K562 (cell line): ENCODE results near the gene PI4KA. TPM values are rescaled to one million over a fixed set of nuclear protein-coding genes. Genes with fewer than 3 reads are reported as not detected.

Source experiments
- ATAC-seq: fragments of 200-7000 bp; cut with Tn5 transposase; 3 replicates; pipeline ENCODE4 v1.9.1; 2020; ENCODE audit warnings: moderate library complexity
- BruUV-seq: library from RNA; stranded (reverse); fragments of 400-500 nt; replicated peaks from 2 replicates; lab custom pipeline; 2021; lab: Mats Ljungman, UMichigan
- CTCF ChIA-PET: fragments of 300-600 bp; formaldehyde crosslinking; extraction: SDS; loops from one replicate; lab custom pipeline; 2021; ENCODE audit warnings: low intra/inter-chr PET ratio; lab: Yijun Ruan, JAX
- POLR2A ChIA-PET: fragments of 300-600, 350-650 bp; sonication (Branson Sonifier 250); formaldehyde crosslinking; extraction: SDS; loops from one replicate; lab custom pipeline; 2021; ENCODE audit warnings: antibody characterized with exemption, inconsistent platforms; lab: Yijun Ruan, JAX
- DNase-seq, 4 experiments: peaks; one replicate each; pipeline versions ENCODE4 v3.0.0 to v3.0.0-alpha.2; 2011 to 2018; ENCODE audit warnings: low spot score in 3 of 4, mixed read lengths in 3 of 4; ENCODE audit errors: extremely low read depth in 1 of 4
- FAIRE-seq: peaks from 2 replicates; lab custom pipeline; 2011; peaks lifted over from hg19 to GRCh38; lab: Jason Lieb, UNC
- H2AFZ ChIP-seq: 2 replicates; pipeline ENCODE4 v1.6.0; 2011; ENCODE audit warnings: low read depth, low read length, control low read depth, inconsistent platforms
- H3K27ac ChIP-seq: fragments of 200-600 bp; 3 replicates; pipeline ENCODE4 v1.8.0; 2011; ENCODE audit warnings: low read depth, mild to moderate bottlenecking, control low read depth, inconsistent platforms, low read length, moderate library complexity, mixed read lengths; ENCODE audit errors: extremely low read depth
- H3K27me3 ChIP-seq, 2 experiments: fragments of 300-600 bp in 1 of 2; 2 replicates in 1 of 2; 3 replicates in 1 of 2; pipeline versions ENCODE4 v1.6.0 to v1.8.0; 2011; ENCODE audit warnings: inconsistent platforms in 2 of 2, low read length in 2 of 2, mild to moderate bottlenecking in 1 of 2, mixed read lengths in 1 of 2, moderate library complexity in 1 of 2; ENCODE audit not compliant: control insufficient read depth in 2 of 2, insufficient read depth in 2 of 2
- H3K36me3 ChIP-seq: fragments of 300-600 bp; 3 replicates; pipeline ENCODE4 v1.8.0; 2011; ENCODE audit warnings: mild to moderate bottlenecking, low read length, inconsistent platforms; ENCODE audit not compliant: control insufficient read depth, insufficient read depth
- H3K4me1 ChIP-seq, 2 experiments: fragments of 200-600 bp in 1 of 2; replicated peaks in 1 of 2; 2 replicates in 1 of 2; 3 replicates in 1 of 2; pipeline versions ENCODE4 v1.5.1 to v1.8.0; 2011; ENCODE audit warnings: inconsistent platforms in 2 of 2, low read length in 2 of 2, mild to moderate bottlenecking in 1 of 2, mixed read lengths in 1 of 2, moderate library complexity in 1 of 2; ENCODE audit not compliant: control insufficient read depth in 2 of 2, insufficient read depth in 2 of 2
- H3K4me2 ChIP-seq: 2 replicates; pipeline ENCODE4 v1.6.1; 2011; ENCODE audit warnings: low read length, control low read depth, inconsistent platforms, mixed read lengths; ENCODE audit not compliant: insufficient read depth
- H3K4me3 ChIP-seq: fragments of 200-600 bp; sonication (generic), shearing (Covaris generic); 2 replicates; pipeline ENCODE4 v1.5.1; 2016; ENCODE audit warnings: control low read depth, inconsistent platforms
- H3K79me2 ChIP-seq: fragments of 200-600 bp; 3 replicates; pipeline ENCODE4 v1.8.0; 2011; ENCODE audit warnings: low read length, inconsistent platforms; ENCODE audit not compliant: control insufficient read depth, insufficient read depth
- H3K9ac ChIP-seq, 2 experiments: 2 replicates each; pipeline versions ENCODE4 v1.6.0 to v1.6.1; 2011; ENCODE audit warnings: low read depth in 2 of 2, low read length in 2 of 2, control low read depth in 1 of 2, inconsistent platforms in 1 of 2, mild to moderate bottlenecking in 1 of 2, mixed read lengths in 1 of 2; ENCODE audit not compliant: insufficient read depth in 1 of 2
- H3K9me1 ChIP-seq: one replicate; pipeline ENCODE4 v1.6.0; 2011; ENCODE audit warnings: inconsistent platforms, mild to moderate bottlenecking, low read length, moderate library complexity; ENCODE audit not compliant: control insufficient read depth, insufficient read depth
- H3K9me3 ChIP-seq: replicated peaks from 2 replicates; pipeline ENCODE4 v1.5.1; 2011; ENCODE audit warnings: low read depth, low read length, inconsistent platforms; ENCODE audit not compliant: control insufficient read depth, insufficient read depth
- H4K20me1 ChIP-seq: replicated peaks from 2 replicates; pipeline ENCODE4 v1.6.1; 2011; ENCODE audit warnings: low read length, inconsistent platforms, mixed read lengths; ENCODE audit not compliant: control insufficient read depth, insufficient read depth
- CBX3 ChIP-seq, 2 experiments: IDR thresholded peaks; 1 replicate in 1 of 2; 2 replicates in 1 of 2; pipeline ENCODE4 v1.6.1; 2012; ENCODE audit warnings: inconsistent platforms in 2 of 2, low read length in 2 of 2, borderline replicate concordance in 1 of 2, control low read depth in 1 of 2
- E2F5 ChIP-seq: sonication (generic); formaldehyde crosslinking; IDR thresholded peaks from 2 replicates; pipeline ENCODE4 v1.8.0; 2022; ENCODE audit warnings: mild to moderate bottlenecking, missing genetic modification reagents
- FOSL1 ChIP-seq: fragments of 200-800 bp; sonication (Bioruptor generic); conservative IDR thresholded peaks from 2 replicates; pipeline ENCODE4 v1.6.1; 2016; ENCODE audit warnings: missing genetic modification characterization, missing compliant biosample characterization
- NEUROD1 ChIP-seq: fragments of 150-350 bp; IDR thresholded peaks from 2 replicates; pipeline ENCODE4 v1.6.1; 2014; ENCODE audit warnings: borderline replicate concordance, low read length, low read depth; ENCODE audit not compliant: partially characterized antibody
- NR2F6 ChIP-seq: fragments of 450-650 bp; formaldehyde crosslinking; IDR thresholded peaks from 2 replicates; pipeline ENCODE4 v1.4.0; 2020; ENCODE audit warnings: mild to moderate bottlenecking
- PRMT5 ChIP-seq: sonication (generic); formaldehyde crosslinking; IDR thresholded peaks from 2 replicates; pipeline ENCODE4 v1.5.0; 2020; ENCODE audit warnings: missing genetic modification reagents
- RFX5 ChIP-seq: IDR thresholded peaks from 2 replicates; pipeline ENCODE4 v1.6.1; 2011; ENCODE audit warnings: low read depth, mild to moderate bottlenecking, improper control_type of control experiment, low read length
- SIN3A ChIP-seq, 2 experiments: fragments of 150-350 bp in 1 of 2; IDR thresholded peaks; 2 replicates each; pipeline ENCODE4 v1.6.1; 2011 to 2016; ENCODE audit warnings: borderline replicate concordance in 2 of 2, low read depth in 2 of 2, low read length in 2 of 2, mild to moderate bottlenecking in 2 of 2, moderate library complexity in 2 of 2; ENCODE audit not compliant: control insufficient read depth in 1 of 2
- SMARCC2 ChIP-seq: fragments of 450-650 bp; IDR thresholded peaks from 2 replicates; pipeline ENCODE4 v1.6.1; 2017; ENCODE audit warnings: antibody characterized with exemption, moderate library complexity, mild to moderate bottlenecking, low read depth
- SNRNP70 ChIP-seq: fragments of 200-400 bp; formaldehyde crosslinking; optimal IDR thresholded peaks from 2 replicates; pipeline ENCODE3; 2017; ENCODE audit warnings: low read depth, low read length
- U2AF1 ChIP-seq: fragments of 200-400 bp; formaldehyde crosslinking; optimal IDR thresholded peaks from 2 replicates; pipeline ENCODE3; 2017; ENCODE audit warnings: mild to moderate bottlenecking, low read depth, low read length, moderate library complexity
- XRCC3 ChIP-seq: fragments of 450-650 bp; IDR thresholded peaks from 2 replicates; pipeline ENCODE4 v1.6.1; 2017; ENCODE audit warnings: mild to moderate bottlenecking, moderate library complexity
- ZNF175 ChIP-seq: fragments of 200-800 bp; sonication (Bioruptor generic); IDR thresholded peaks from 2 replicates; pipeline ENCODE4 v1.6.1; 2016; ENCODE audit warnings: low read depth, mild to moderate bottlenecking, missing genetic modification characterization, missing compliant biosample characterization
- ZNF79 ChIP-seq: fragments of 250-450 bp; sonication (Bioruptor Pico); IDR thresholded peaks from 2 replicates; pipeline ENCODE4 v1.4.0; 2020; ENCODE audit warnings: low read depth, mild to moderate bottlenecking, moderate library complexity
- ZSCAN32 ChIP-seq: fragments of 450-650 bp; formaldehyde crosslinking; IDR thresholded peaks from 2 replicates; pipeline ENCODE4 v1.4.0; 2020; ENCODE audit warnings: mild to moderate bottlenecking, moderate library complexity
- WGBS: fragments of 100-300 bp; shearing (Covaris generic); methylation state at CpG from one replicate; pipeline ENCODE4 v1.1.6; 2016; ENCODE audit warnings: low coverage, mixed read lengths; ENCODE audit not compliant: insufficient coverage; ENCODE audit errors: missing lambda C conversion rate; 5-methylcytosine and 5-hydroxymethylcytosine counted together
- in situ Hi-C: fragments of 300-500 bp; cut with MboI; formaldehyde crosslinking; loops from 4 replicates; pipeline ENCODE4 v1.15.0; 2018; ENCODE audit warnings: inconsistent platforms, mixed read lengths
- intact Hi-C: fragments of 100-400 bp; cut with micrococcal nuclease; formaldehyde crosslinking; loops from 2 replicates; pipeline ENCODE4 v1.14.2; 2022
- polyA plus RNA-seq, 8 experiments: library from polyadenylated mRNA; depleted of rRNA in 4 of 8; stranded (reverse) in 5 of 8; unstranded in 3 of 8; fragments of >200 nt; fragmentation: Nextera tagmentation in 2 of 8; fragmentation: Illumina TruSeq in 1 of 8; extraction: Ambion mirVana in 2 of 8; extraction: Trizol in 1 of 8; gene quantifications; 2 replicates each; pipeline versions ENCODE4 v1.2.1 to v1.2.3, GENCODE V29; 2011 to 2014; ENCODE audit warnings: inconsistent platforms in 1 of 8, missing spikeins in 1 of 8
- total RNA-seq, 7 experiments: library from RNA; depleted of rRNA in 6 of 7; stranded (reverse); fragments of >200 nt in 6 of 7; fragmentation: Illumina TruSeq in 2 of 7; extraction: Trizol in 2 of 7; gene quantifications; 2 replicates each; pipeline versions ENCODE4 v1.2.1 to v1.2.3, GENCODE V29; 2011 to 2021; ENCODE audit warnings: low replicate concordance in 1 of 7
- TF ChIP-seq, protein P1 (sequence below): fragments of 450-650 bp; IDR thresholded peaks from 2 replicates; pipeline ENCODE4 v1.6.1; 2017; ENCODE audit warnings: antibody characterized with exemption
- TF ChIP-seq, protein P2 (sequence below), 3 experiments: fragments of 200-800 bp in 1 of 3; fragments of 250-450 bp in 1 of 3; fragments of 450-650 bp in 1 of 3; sonication (Bioruptor Pico) in 1 of 3; sonication (Bioruptor generic) in 1 of 3; formaldehyde crosslinking in 1 of 3; IDR thresholded peaks; 2 replicates each; pipeline versions ENCODE4 v1.6.1 to v1.8.0; 2016 to 2022; ENCODE audit warnings: mild to moderate bottlenecking in 2 of 3, missing genetic modification characterization in 2 of 3, missing compliant biosample characterization in 1 of 3, moderate library complexity in 1 of 3

Gene PI4KA
- total and polyA plus RNA-seq, 9 of the 15 experiments (the other 6 are each of a cell fraction or from before 2014, with no cell fraction given): 7.3 to 187 (median 84.7) TPM

DNA sequence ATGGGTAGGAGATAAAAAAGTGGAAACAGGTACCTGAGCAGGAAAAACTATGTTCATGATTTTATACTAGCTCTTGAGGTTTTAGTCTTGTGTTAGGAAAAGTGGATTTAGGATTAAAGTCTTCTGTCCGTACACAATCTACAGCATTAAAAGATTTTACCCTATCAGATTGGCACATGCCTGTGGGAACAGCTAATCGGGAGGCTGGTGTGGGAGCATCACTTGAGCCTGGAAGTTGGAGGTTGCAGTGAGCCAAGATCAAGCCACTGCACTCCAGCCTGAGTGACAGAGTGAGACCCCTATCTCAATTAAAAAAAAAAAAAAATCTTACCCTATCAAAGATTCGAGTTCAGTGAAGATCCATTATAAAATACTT is 46.4 kb upstream of the PI4KA start:
- DNase-seq (no peak), FAIRE-seq (no peak), ATAC-seq (no peak)
- Histone ChIP-seq H3K9ac (no peak overlapping the region), H3K4me1 (no peaks in the 10 kb centered on the region), H3K4me3 (no peak overlapping the region), H3K9me3 (no peaks in the 10 kb centered on the region), H3K36me3 (no peaks in the 10 kb centered on the region), H3K27me3 (peaks cover 15 to 27% of the 10 kb centered on the region in 2 experiments), H4K20me1 (no peaks in the 10 kb centered on the region), H3K9me1 (no peaks in the 10 kb centered on the region), H3K79me2 (no peaks in the 10 kb centered on the region), H2AFZ (no peak overlapping the region), H3K4me2 (no peak overlapping the region), H3K27ac (no peak overlapping the region)
- BruUV-seq: no TSS peak
- WGBS: 6% methylated on average over 3 of the region's 3 CpGs
- ChIA-PET POLR2A (interaction anchor here (0.6 to 54.6 kb wide), 8 partner anchors 10 to 57 kb away, joined by 3 to 1556 read pairs (median 6); partner anchors contain the start of genes AIFM3, CRKL and LZTR1), CTCF (no interaction called here)
- intact Hi-C loops: loop anchor here (1.0 kb wide), 1 partner anchor 11 kb away; no protein-coding TSS in a partner anchor
- in situ Hi-C loops: no loop called here
- no peak for TF ChIP-seq SIN3A (IDR thresholded peaks at IDR 0.05; ENCODE audit: borderline replicate concordance in 2 of 2, control insufficient read depth in 1 of 2, low read depth in 2 of 2, low read length in 2 of 2)
- peak; percentile 68 for TF ChIP-seq FOSL1 (tag)
- TF ChIP-seq SNRNP70: no peak
- TF ChIP-seq E2F5: no peak
- no peak for TF ChIP-seq U2AF1
- TF ChIP-seq NEUROD1: no peak
- no peak for TF ChIP-seq ZNF175 (CRISPR knock-in tag)
- TF ChIP-seq RFX5: no peak
- TF ChIP-seq CBX3 (IDR thresholded peaks at IDR 0.05; ENCODE audit: borderline replicate concordance in 1 of 2, low read length in 2 of 2): no peak
- TF ChIP-seq, protein P1, sequence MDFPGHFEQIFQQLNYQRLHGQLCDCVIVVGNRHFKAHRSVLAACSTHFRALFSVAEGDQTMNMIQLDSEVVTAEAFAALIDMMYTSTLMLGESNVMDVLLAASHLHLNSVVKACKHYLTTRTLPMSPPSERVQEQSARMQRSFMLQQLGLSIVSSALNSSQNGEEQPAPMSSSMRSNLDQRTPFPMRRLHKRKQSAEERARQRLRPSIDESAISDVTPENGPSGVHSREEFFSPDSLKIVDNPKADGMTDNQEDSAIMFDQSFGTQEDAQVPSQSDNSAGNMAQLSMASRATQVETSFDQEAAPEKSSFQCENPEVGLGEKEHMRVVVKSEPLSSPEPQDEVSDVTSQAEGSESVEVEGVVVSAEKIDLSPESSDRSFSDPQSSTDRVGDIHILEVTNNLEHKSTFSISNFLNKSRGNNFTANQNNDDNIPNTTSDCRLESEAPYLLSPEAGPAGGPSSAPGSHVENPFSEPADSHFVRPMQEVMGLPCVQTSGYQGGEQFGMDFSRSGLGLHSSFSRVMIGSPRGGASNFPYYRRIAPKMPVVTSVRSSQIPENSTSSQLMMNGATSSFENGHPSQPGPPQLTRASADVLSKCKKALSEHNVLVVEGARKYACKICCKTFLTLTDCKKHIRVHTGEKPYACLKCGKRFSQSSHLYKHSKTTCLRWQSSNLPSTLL: no peak
- TF ChIP-seq XRCC3: no peak
- TF ChIP-seq NR2F6 (CRISPR knock-in tag): no peak
- TF ChIP-seq, protein P2, sequence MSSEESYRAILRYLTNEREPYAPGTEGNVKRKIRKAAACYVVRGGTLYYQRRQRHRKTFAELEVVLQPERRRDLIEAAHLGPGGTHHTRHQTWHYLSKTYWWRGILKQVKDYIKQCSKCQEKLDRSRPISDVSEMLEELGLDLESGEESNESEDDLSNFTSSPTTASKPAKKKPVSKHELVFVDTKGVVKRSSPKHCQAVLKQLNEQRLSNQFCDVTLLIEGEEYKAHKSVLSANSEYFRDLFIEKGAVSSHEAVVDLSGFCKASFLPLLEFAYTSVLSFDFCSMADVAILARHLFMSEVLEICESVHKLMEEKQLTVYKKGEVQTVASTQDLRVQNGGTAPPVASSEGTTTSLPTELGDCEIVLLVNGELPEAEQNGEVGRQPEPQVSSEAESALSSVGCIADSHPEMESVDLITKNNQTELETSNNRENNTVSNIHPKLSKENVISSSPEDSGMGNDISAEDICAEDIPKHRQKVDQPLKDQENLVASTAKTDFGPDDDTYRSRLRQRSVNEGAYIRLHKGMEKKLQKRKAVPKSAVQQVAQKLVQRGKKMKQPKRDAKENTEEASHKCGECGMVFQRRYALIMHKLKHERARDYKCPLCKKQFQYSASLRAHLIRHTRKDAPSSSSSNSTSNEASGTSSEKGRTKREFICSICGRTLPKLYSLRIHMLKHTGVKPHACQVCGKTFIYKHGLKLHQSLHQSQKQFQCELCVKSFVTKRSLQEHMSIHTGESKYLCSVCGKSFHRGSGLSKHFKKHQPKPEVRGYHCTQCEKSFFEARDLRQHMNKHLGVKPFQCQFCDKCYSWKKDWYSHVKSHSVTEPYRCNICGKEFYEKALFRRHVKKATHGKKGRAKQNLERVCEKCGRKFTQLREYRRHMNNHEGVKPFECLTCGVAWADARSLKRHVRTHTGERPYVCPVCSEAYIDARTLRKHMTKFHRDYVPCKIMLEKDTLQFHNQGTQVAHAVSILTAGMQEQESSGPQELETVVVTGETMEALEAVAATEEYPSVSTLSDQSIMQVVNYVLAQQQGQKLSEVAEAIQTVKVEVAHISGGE (CRISPR knock-in tag; IDR thresholded peaks at IDR 0.05): no peak; a peak in 1 of 6 replicates
- TF ChIP-seq ZSCAN32 (CRISPR knock-in tag): no peak
- TF ChIP-seq ZNF79 (CRISPR knock-in tag): no peak
- TF ChIP-seq PRMT5 (CRISPR knock-in tag): no peak
- TF ChIP-seq SMARCC2: 0 out of 2 replicates have a peak, but pooled peaks have one; percentile 7
